HCT116 (cell line): ENCODE measurements around the gene NR2F1-AS1. TPM values are rescaled to one million over a fixed set of nuclear protein-coding genes. Genes with fewer than 3 reads are reported as not detected.

ENCODE experiments used
- ATAC-seq: fragments of 200-7000 bp; cut with Tn5 transposase; 2 replicates; pipeline ENCODE4 v1.9.1; 2020; ENCODE audit warnings: mild to moderate bottlenecking, moderate library complexity
- BruUV-seq: library from RNA; stranded (reverse); fragments of 400-500 nt; replicated peaks from 2 replicates; lab custom pipeline; 2021; lab: Mats Ljungman, UMichigan
- CTCF ChIA-PET: fragments of 300-600 bp; sonication (Branson Sonifier 250); formaldehyde crosslinking; loops from one replicate; lab custom pipeline; 2021; ENCODE audit warnings: antibody characterized with exemption; lab: Charles Lee
- POLR2A ChIA-PET: fragments of 300-600, 350-600 bp; sonication (Branson Sonifier 250); formaldehyde crosslinking; loops from one replicate; lab custom pipeline; 2021; ENCODE audit warnings: antibody characterized with exemption; lab: Charles Lee
- RAD21 ChIA-PET, 2 experiments: fragments of 300-600 bp; sonication (Branson Sonifier 250); formaldehyde crosslinking; loops; one replicate each; lab custom pipeline; 2023; ENCODE audit warnings: low total read pairs in 2 of 2; ENCODE audit not compliant: uncharacterized antibody in 2 of 2, unreplicated experiment in 2 of 2, low non-redundant PET in 1 of 2; lab: Charles Lee
- DNase-seq: peaks from one replicate; pipeline ENCODE4 v3.0.0-alpha.2; 2010; ENCODE audit warnings: low read depth, low spot score
- H2AFZ ChIP-seq: fragments of 200-600 bp; shearing (Covaris generic), sonication (generic); 2 replicates; pipeline ENCODE4 v1.6.1; 2017; ENCODE audit warnings: low read depth, mixed run types, mixed read lengths, antibody characterized with exemption, low read length; ENCODE audit not compliant: poor library complexity, severe bottlenecking
- H3K27ac ChIP-seq: 2 replicates; pipeline ENCODE4 v1.5.1; 2012; ENCODE audit warnings: low read depth, low read length
- H3K27me3 ChIP-seq: fragments of 200-600 bp; sonication (generic); 2 replicates; pipeline ENCODE4 v1.6.1; 2016; ENCODE audit warnings: mixed run types, low read length, mixed read lengths; ENCODE audit not compliant: insufficient read depth
- H3K36me3 ChIP-seq, 2 experiments: fragments of 200-500 bp in 1 of 2; fragments of 200-600 bp in 1 of 2; sonication (Bioruptor generic) in 1 of 2; sonication (generic) in 1 of 2; 2 replicates each; pipeline versions ENCODE4 v1.5.1 to v1.6.1; 2014 to 2016; ENCODE audit warnings: low read length in 2 of 2, inconsistent platforms in 1 of 2, mixed read lengths in 1 of 2, mixed run types in 1 of 2; ENCODE audit not compliant: insufficient read depth in 2 of 2, control insufficient read depth in 1 of 2
- H3K4me1 ChIP-seq, 2 experiments: fragments of 200-600 bp in 1 of 2; sonication (generic) in 1 of 2; 2 replicates each; pipeline versions ENCODE4 v1.5.1 to v1.6.1; 2012 to 2017; ENCODE audit warnings: low read length in 2 of 2, inconsistent platforms in 1 of 2, mild to moderate bottlenecking in 1 of 2, mixed read lengths in 1 of 2, mixed run types in 1 of 2, moderate library complexity in 1 of 2; ENCODE audit not compliant: insufficient read depth in 2 of 2, control insufficient read depth in 1 of 2
- H3K4me2 ChIP-seq: fragments of 200-600 bp; sonication (generic); 2 replicates; pipeline ENCODE4 v1.6.1; 2017; ENCODE audit warnings: mixed run types, low read length, mixed read lengths
- H3K4me3 ChIP-seq, 2 experiments: fragments of 200-600 bp in 1 of 2; sonication (generic) in 1 of 2; replicated peaks in 1 of 2; 2 replicates each; pipeline ENCODE4 v1.5.1; 2011 to 2016; ENCODE audit warnings: low read length in 2 of 2, control low read depth in 1 of 2, low read depth in 1 of 2, mild to moderate bottlenecking in 1 of 2, mixed read lengths in 1 of 2, mixed run types in 1 of 2
- H3K79me2 ChIP-seq: fragments of 200-600 bp; sonication (generic); 2 replicates; pipeline ENCODE4 v1.6.1; 2017; ENCODE audit warnings: mild to moderate bottlenecking, mixed run types, low read length, moderate library complexity, mixed read lengths; ENCODE audit not compliant: insufficient read depth
- H3K9ac ChIP-seq: fragments of 200-600 bp; sonication (generic); 2 replicates; pipeline ENCODE4 v1.6.1; 2016; ENCODE audit warnings: low read length, mixed read lengths
- H3K9me2 ChIP-seq: fragments of 200-600 bp; sonication (generic), shearing (Covaris generic); 2 replicates; pipeline ENCODE4 v1.6.1; 2017; ENCODE audit warnings: mixed run types, mild to moderate bottlenecking, moderate library complexity; ENCODE audit not compliant: insufficient read depth
- H3K9me3 ChIP-seq, 2 experiments: fragments of 200-500 bp in 1 of 2; fragments of 200-600 bp in 1 of 2; sonication (Bioruptor generic) in 1 of 2; sonication (generic) in 1 of 2; 2 replicates each; pipeline ENCODE4 v1.6.1; 2014 to 2017; ENCODE audit warnings: low read length in 2 of 2, mixed read lengths in 2 of 2, inconsistent platforms in 1 of 2, low read depth in 1 of 2, mild to moderate bottlenecking in 1 of 2, mixed run types in 1 of 2, moderate library complexity in 1 of 2; ENCODE audit not compliant: control insufficient read depth in 1 of 2, insufficient read depth in 1 of 2
- H4K20me1 ChIP-seq: fragments of 200-600 bp; sonication (generic), shearing (Covaris generic); 2 replicates; pipeline ENCODE4 v1.6.1; 2017; ENCODE audit warnings: mixed run types, mild to moderate bottlenecking, moderate library complexity; ENCODE audit not compliant: insufficient read depth
- ATF3 ChIP-seq: IDR thresholded peaks from 2 replicates; pipeline ENCODE4 v1.6.1; 2012
- CTCF ChIP-seq, 3 experiments: fragments of 200-600 bp in 1 of 3; sonication (generic) in 1 of 3; IDR thresholded peaks in 2 of 3; conservative IDR thresholded peaks in 1 of 3; 2 replicates each; pipeline ENCODE4 v1.5.1; 2012 to 2017; ENCODE audit warnings: low read depth in 2 of 3, low read length in 2 of 3, antibody characterized with exemption in 1 of 3, borderline replicate concordance in 1 of 3, control low read depth in 1 of 3, mild to moderate bottlenecking in 1 of 3, mixed read lengths in 1 of 3, mixed run types in 1 of 3, moderate library complexity in 1 of 3; ENCODE audit not compliant: insufficient read depth in 1 of 3
- ELF1 ChIP-seq: IDR thresholded peaks from 2 replicates; pipeline ENCODE4 v1.6.1; 2012; ENCODE audit warnings: low read depth, borderline replicate concordance
- EZH2 ChIP-seq: fragments of 200-600 bp; sonication (generic); IDR thresholded peaks from 2 replicates; pipeline ENCODE4 v1.6.1; 2017; ENCODE audit warnings: antibody characterized with exemption, mixed run types
- JUND ChIP-seq: IDR thresholded peaks from 2 replicates; pipeline ENCODE4 v1.6.1; 2012
- POLR2A ChIP-seq: IDR thresholded peaks from 2 replicates; pipeline ENCODE4 v1.7.0; 2011; ENCODE audit warnings: borderline replicate concordance; ENCODE audit not compliant: insufficient read depth, insufficient read length; ENCODE audit errors: extremely low read depth
- RAD21 ChIP-seq: IDR thresholded peaks from 2 replicates; pipeline ENCODE4 v1.6.1; 2012; ENCODE audit warnings: low read depth, mild to moderate bottlenecking
- REST ChIP-seq: IDR thresholded peaks from 2 replicates; pipeline ENCODE4 v1.6.1; 2012; ENCODE audit warnings: low read depth
- YY1 ChIP-seq: IDR thresholded peaks from 2 replicates; pipeline ENCODE4 v1.6.1; 2011; ENCODE audit warnings: low read length, low read depth, moderate library complexity, mild to moderate bottlenecking; ENCODE audit not compliant: insufficient replicate concordance; ENCODE audit errors: extremely low read depth
- ZNF274 ChIP-seq: fragments of 200-500 bp; sonication (Bioruptor generic); IDR thresholded peaks from 2 replicates; pipeline ENCODE4 v1.6.1; 2014; ENCODE audit warnings: mild to moderate bottlenecking, low read depth, low read length, inconsistent platforms
- intact Hi-C: fragments of 100-400 bp; cut with micrococcal nuclease; formaldehyde crosslinking; loops from 2 replicates; pipeline ENCODE4 v1.10.0; 2022
- total RNA-seq: library from RNA; stranded (reverse); gene quantifications from one replicate; pipeline ENCODE4 v1.2.1, GENCODE V29; 2021; ENCODE audit not compliant: unreplicated experiment

Gene NR2F1-AS1
- total RNA-seq, 1 experiment from 2014 or later = 20.1 TPM

- TF ChIP-seq ZNF274 (no peak), ELF1 (no peak)
- TF ChIP-seq, all 23 proteins: peak for 0
Measured at GRCh38 chr5:93616538-93617174, 35.6 kb upstream of the NR2F1-AS1 start (continued).

GRCh38 chr5:93612855-93613243 lies 31.8 kb upstream of the NR2F1-AS1 start:
- RAD21 ChIA-PET = no interaction called here
- BruUV-seq = no TSS peak
- POLR2A ChIA-PET = no interaction called here
- no peaks in the 10 kb centered on the region for H3K9me2 ChIP-seq
- no peaks in the 10 kb centered on the region for H3K79me2 ChIP-seq
- peaks cover 45% of the 10 kb centered on the region for H3K27me3 ChIP-seq
- no peaks in the 10 kb centered on the region for H4K20me1 ChIP-seq
- DNase-seq = no peak
- intact Hi-C loops = loop anchor here (5.0 kb wide), 1 partner anchor 189 kb away; no protein-coding TSS in a partner anchor
- no peaks in the 10 kb centered on the region for H3K9me3 ChIP-seq
- H3K27ac ChIP-seq = no peak overlapping the region
- no peak overlapping the region for H3K9ac ChIP-seq
- peaks cover 5 to 12% of the 10 kb centered on the region in 2 experiments; a peak in 2 of 4 replicates for H3K4me1 ChIP-seq
- TF ChIP-seq REST (no peak), EZH2 (no peak), JUND (no peak), ATF3 (no peak), POLR2A (no peak), RAD21 (no peak), CTCF (IDR thresholded peaks at IDR 0.05 in 2 of 3, conservative IDR thresholded peaks at IDR 0.05 in 1 of 3; ENCODE audit: borderline replicate concordance in 1 of 3, insufficient read depth in 1 of 3, low read depth in 2 of 3, low read length in 2 of 3) (no peak), YY1 (no peak)
- TF ChIP-seq, all 23 proteins: peak for 0
- no peaks in the 10 kb centered on the region for H3K36me3 ChIP-seq
- H3K4me2 ChIP-seq = no peak overlapping the region
- no peak overlapping the region for H3K4me3 ChIP-seq
- H2AFZ ChIP-seq = no peak overlapping the region
- no peak for ATAC-seq
- CTCF ChIA-PET = no interaction called here
